ENCODE results near the gene NCSTN.
A peak's percentile ranks its signal among the peaks of the same experiment; 100 is the strongest.
"Not testable (repeated sequence)": the region's sequence is repeated elsewhere in the genome, so short reads cannot be mapped to it uniquely, and the experiment has no call there.

NCSTN gene

DNA sequence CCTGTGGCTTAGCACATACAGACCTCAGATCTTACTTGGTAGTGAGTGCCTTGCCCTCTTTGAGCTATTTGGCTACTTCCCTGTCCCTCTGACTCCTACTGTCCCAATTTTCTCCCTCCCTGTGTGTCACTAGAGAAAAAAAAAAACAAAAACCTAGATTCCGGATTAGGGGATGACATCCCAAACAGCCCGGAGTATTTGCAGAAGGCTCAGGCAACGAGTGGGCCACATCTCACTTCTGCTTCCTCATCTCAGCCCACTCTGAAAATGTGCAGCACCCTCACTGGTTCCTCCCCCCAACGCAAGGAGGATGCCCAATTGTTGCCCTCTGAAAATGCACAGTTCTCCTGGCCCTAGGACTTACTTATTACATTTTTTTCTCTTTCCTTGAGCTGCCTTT, 28.6 kb downstream of the NCSTN start:
- Mint-ChIP-seq H3K27me3 (no peaks in the 10 kb centered on the region), H3K36me3 (ENCODE audit: low read depth) (no peaks in the 10 kb centered on the region), H3K4me1 (ENCODE audit: low read depth) (peaks cover 15% of the 10 kb centered on the region), H3K9me3 (no peaks in the 10 kb centered on the region), H3K4me3 (no peak overlapping the region), H3K27ac (no peak overlapping the region)

DNA sequence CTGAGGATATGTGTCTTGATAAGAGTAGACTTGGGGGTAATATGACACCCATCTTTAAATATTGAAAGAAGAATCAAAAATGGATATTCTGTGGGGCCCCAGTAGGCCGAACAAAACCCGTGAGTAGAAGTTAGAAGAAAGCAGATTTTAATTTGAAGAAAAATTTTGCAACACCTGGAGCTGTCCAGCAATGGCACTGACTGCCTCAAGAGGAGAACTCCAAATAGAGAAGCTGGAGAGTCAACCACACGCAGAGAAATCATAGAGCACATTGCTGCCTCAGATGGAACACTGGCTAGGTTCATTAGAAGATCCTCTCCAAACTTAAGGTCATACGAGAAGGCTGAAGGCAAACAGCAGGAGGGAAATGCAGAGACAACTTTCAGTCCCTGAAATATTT, 30.5 kb downstream of the NCSTN start:
- no peaks in the 10 kb centered on the region for H3K27me3 Mint-ChIP-seq
- no peaks in the 10 kb centered on the region for H3K9me3 Mint-ChIP-seq
- no peaks in the 10 kb centered on the region for H3K36me3 Mint-ChIP-seq (ENCODE audit: low read depth)
- peaks cover 15% of the 10 kb centered on the region for H3K4me1 Mint-ChIP-seq (ENCODE audit: low read depth)
- H3K27ac Mint-ChIP-seq, result no peak overlapping the region
- no peak overlapping the region for H3K4me3 Mint-ChIP-seq

DNA sequence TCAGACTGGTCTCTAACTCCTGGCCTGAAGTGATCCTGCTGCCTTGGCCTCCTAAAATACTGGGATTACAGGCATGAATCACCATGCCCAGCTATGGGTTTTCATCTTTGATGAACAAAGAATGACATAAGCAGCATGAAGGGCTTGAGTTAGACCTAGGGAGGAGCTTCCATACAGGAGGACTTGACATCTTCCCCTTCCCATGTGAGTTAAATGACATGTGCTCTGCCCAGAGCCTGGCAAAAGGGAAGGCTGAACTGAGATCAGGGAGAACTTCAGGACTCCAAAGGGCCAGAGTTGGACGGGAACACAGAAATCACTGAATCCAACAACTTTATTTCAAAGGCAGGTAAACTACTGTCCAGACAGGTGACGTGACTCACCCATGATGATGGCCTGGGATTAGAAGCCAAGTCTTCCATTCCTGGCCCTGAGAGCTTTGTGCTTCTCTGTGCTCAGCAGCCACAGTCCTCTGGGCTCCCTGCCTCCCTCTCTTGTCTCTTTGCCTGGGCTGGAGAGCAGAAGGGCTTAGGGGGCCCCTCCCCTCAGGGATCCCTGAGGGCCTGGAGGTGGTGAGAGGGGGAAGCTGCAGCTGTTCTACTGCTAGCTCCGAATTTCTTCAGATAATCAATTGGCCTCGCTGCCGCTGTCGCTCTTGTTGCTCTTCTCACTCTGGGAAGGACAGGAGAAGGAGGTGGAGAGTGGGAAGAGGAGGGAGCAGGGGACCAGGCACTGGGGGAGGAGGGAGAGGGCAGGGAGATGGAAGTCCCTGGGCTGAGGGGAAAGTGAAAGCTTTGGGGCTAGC, 31.3 kb downstream of the NCSTN start:
- H3K27me3 Mint-ChIP-seq, result no peaks in the 10 kb centered on the region
- peak overlapping the region; percentile 45 for H3K27ac Mint-ChIP-seq
- no peaks in the 10 kb centered on the region for H3K36me3 Mint-ChIP-seq (ENCODE audit: low read depth)
- H3K4me3 Mint-ChIP-seq, result no peak overlapping the region
- H3K4me1 Mint-ChIP-seq (ENCODE audit: low read depth), result peaks cover 15% of the 10 kb centered on the region
- no peaks in the 10 kb centered on the region for H3K9me3 Mint-ChIP-seq

DNA sequence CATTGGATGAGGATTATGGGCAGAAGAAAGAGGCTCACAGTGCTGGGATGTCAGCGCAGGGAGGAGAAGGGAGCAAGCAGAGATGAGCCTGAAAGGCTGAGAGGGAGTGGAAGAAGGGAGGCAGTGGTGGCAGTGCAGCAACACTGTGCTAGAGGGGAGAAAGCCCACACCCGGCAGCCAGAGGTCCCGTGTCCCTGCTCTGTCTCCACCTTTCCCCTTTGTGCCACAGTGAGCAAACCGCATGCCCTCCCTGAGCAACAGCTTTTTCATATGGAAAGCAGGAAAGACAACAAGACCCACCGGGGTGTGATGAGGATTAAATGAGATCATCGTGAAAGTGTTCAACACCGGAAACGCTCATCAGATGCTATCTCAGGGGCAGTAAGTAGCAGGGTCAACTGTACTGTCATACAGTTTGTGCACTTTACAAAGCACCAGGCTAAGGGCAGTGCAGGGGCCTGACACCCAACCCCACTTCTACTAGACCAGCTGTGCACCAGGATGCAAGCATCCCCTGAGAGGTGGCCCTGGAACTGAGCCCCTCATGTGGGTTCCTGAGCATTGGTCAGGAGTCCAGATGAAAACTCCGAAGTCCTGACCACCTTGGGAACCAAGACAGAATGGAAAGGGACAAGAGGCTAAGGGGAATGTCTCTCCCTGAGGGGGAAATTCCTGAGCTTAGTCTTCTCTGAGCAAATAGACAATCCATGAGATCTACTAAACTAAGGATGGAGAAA, 32.8 kb downstream of the NCSTN start:
- Mint-ChIP-seq H3K36me3 (ENCODE audit: low read depth) (no peaks in the 10 kb centered on the region), H3K4me3 (peak overlapping the region; percentile 50), H3K4me1 (ENCODE audit: low read depth) (peaks cover 15% of the 10 kb centered on the region), H3K27ac (no peak overlapping the region), H3K27me3 (no peaks in the 10 kb centered on the region), H3K9me3 (no peaks in the 10 kb centered on the region)

DNA sequence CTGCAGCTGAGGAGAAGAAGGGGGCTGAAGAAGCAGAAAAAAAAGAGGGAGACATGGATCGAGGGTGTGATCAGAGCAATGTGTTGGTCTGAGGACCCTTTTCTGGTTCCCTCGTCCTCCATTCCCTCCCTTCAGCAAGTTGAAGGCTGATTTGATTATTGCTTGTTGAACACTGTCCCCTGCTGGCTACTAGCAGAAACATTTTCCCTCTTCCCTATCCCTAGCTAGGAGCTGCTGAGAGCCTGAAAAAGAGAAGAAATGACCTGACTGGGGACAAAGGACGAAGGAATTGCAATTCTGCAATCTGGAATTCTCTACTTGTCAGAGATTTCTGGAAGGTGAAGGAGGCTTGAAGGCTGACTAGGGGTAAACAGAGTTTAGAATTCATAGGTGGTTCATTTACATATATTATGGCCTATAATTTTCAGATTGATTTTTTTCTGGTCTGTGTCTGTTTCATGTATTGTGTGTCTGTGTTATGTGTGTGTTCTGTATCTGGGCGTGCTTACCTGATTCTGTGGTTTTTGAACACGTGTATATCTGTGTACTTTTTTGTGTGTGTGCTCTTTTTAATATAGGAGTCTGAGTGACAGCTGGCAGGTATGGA, 33.4 kb downstream of the NCSTN start:
- no peaks in the 10 kb centered on the region for H3K27me3 Mint-ChIP-seq
- H3K4me3 Mint-ChIP-seq, result no peak overlapping the region
- H3K36me3 Mint-ChIP-seq (ENCODE audit: low read depth), result no peaks in the 10 kb centered on the region
- peaks cover 15% of the 10 kb centered on the region for H3K4me1 Mint-ChIP-seq (ENCODE audit: low read depth)
- H3K27ac Mint-ChIP-seq, result no peak overlapping the region
- H3K9me3 Mint-ChIP-seq, result no peaks in the 10 kb centered on the region

DNA sequence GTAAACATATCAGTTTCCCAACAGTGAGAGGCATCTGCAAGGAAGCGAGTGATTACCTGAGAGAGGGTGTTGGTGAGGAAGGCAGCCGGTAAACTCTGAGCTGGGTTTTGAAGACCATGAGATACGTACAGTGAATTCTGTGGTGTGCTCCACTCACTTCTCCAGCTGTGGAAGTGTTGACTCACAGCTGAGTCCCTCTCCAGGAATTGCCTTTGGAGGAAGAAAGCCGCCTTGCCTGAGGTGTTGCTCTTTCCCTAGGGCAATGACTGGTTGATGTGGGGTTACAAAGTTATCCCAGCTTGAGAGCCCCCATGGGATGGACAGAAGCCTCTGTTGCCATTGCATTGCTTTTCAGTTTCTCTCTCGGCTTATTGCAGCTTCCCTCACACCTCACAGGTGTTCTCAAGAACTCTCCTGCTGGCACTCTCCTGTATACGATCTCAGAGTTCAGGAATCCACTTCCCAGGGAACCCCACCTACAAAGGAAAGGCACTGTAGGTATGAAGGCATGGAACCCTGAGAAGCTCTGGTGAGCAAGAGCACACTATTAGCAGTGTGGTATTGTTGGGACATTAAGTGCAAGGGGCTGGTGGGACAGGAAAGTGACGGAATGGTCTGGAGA, 34.5 kb downstream of the NCSTN start:
- H3K27ac Mint-ChIP-seq, result no peak overlapping the region
- no peak overlapping the region for H3K4me3 Mint-ChIP-seq
- H3K9me3 Mint-ChIP-seq, result no peaks in the 10 kb centered on the region
- peaks cover 15% of the 10 kb centered on the region for H3K4me1 Mint-ChIP-seq (ENCODE audit: low read depth)
- H3K36me3 Mint-ChIP-seq (ENCODE audit: low read depth), result no peaks in the 10 kb centered on the region
- H3K27me3 Mint-ChIP-seq, result no peaks in the 10 kb centered on the region

DNA sequence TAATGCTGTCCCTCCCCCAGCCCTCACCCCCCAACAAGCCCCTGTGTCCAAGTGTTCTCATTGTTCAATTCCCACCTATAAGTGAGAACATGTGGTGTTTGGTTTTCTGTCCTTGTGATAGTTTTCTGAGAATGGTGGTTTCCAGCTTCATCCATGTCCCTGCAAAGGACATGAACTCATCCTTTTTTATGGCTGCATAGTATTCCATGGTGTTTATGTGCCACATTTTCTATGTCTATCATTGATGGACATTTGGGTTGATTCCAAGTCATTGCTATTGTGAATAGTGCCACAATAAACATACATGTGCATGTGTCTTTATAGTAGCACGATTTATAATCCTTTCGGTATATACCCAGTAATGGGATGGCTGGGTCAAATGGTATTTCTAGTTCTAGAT, 41.6 kb downstream of the NCSTN start:
- not testable (repeated sequence) for H3K9me3 Mint-ChIP-seq; H3K36me3 Mint-ChIP-seq (ENCODE audit: low read depth); H3K27me3 Mint-ChIP-seq; H3K27ac Mint-ChIP-seq; H3K4me3 Mint-ChIP-seq; H3K4me1 Mint-ChIP-seq (ENCODE audit: low read depth)

DNA sequence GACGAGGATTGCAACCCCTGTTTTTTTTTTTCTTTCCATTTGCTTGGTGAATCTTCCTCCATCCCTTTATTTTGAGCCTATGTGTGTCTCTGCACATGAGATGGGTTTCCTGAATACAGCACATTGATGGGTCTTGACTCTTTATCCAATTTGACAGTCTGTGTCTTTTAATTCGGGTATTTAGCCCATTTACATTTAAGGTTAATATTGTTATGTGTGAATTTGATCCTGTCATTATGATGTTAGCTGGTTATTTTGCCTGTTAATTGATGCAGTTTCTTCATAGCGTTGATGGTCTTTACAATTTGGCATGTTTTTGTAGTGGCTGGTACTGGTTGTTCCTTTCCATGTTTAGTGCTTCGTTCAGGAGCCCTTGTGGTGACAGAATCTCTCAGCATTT, 45.2 kb downstream of the NCSTN start:
- not testable (repeated sequence) for H3K36me3 Mint-ChIP-seq (ENCODE audit: low read depth); H3K27me3 Mint-ChIP-seq; H3K9me3 Mint-ChIP-seq; H3K4me3 Mint-ChIP-seq; H3K27ac Mint-ChIP-seq; H3K4me1 Mint-ChIP-seq (ENCODE audit: low read depth)

DNA sequence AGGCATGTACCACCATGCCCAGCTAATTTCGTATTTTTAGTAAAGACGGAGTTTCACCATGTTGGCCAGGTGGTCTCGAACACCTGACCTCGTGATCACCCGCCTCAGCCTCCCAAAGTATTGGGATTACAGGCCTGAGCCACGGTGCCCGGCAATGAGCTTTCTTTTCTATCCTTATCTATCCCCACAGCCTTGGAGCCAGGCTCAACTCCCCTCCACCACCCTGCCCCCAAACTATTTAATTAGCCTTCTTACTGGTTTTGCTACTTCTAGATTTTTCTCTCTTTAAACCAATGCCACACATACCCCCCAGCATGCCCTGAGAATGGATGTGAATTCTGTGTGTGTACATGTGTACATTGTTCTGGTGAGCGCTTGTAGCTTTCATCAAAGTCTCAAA, 51.5 kb downstream of the NCSTN start:
- Mint-ChIP-seq H3K4me1 (ENCODE audit: low read depth) (no peaks in the 10 kb centered on the region), H3K9me3 (peaks cover under 1% of the 10 kb centered on the region), H3K36me3 (ENCODE audit: low read depth) (no peaks in the 10 kb centered on the region), H3K27ac (no peak overlapping the region), H3K27me3 (peaks cover 12% of the 10 kb centered on the region), H3K4me3 (no peak overlapping the region)

DNA sequence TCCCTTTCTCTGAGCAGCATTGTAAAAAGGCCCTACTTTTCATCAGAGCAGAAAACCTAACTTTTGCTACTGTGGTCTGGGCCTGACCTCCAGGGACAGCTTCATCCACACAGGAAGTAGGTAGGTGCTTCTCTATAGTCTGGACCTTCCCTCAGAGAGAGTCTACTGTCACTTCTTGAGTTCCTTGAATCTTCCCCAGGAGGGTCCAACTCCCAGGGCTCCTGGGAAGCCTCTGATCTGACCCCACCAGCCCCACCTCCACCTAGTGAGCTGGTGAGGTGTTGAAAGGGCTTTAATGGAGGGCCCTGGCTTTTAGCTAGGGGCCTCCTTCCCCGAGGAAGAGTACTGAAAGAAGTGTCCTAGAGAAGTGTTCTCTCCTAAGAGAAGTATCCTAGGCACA, 54.5 kb downstream of the NCSTN start:
- H3K36me3 Mint-ChIP-seq (ENCODE audit: low read depth), result no peaks in the 10 kb centered on the region
- H3K27ac Mint-ChIP-seq, result no peak overlapping the region
- no peak overlapping the region for H3K4me3 Mint-ChIP-seq
- H3K9me3 Mint-ChIP-seq, result no peaks in the 10 kb centered on the region
- peaks cover 16% of the 10 kb centered on the region for H3K27me3 Mint-ChIP-seq
- peaks cover 9% of the 10 kb centered on the region for H3K4me1 Mint-ChIP-seq (ENCODE audit: low read depth)

DNA sequence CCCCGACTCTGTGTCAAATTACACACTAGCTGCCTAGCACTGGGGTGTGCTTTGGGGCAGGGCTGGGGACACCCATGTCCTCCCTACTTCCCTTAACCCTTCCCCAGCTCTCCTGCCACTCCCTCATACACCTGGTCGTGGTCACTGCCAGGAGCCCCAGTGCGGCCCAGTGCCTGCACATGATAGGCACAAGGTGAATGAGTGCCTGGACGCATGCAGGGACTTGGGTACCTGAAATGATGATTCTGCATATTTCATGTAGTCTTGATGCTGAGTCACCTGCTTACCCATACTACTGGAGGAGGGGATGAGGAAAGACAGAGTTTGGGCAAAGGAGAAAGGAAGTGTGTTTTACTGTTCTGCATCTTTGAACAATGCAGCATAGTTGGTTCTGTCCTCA, 55.6 kb downstream of the NCSTN start:
- Mint-ChIP-seq H3K4me1 (ENCODE audit: low read depth) (peaks cover 9% of the 10 kb centered on the region), H3K27ac (no peak overlapping the region), H3K4me3 (peak overlapping the region; percentile 21), H3K9me3 (no peaks in the 10 kb centered on the region), H3K27me3 (peaks cover 16% of the 10 kb centered on the region), H3K36me3 (ENCODE audit: low read depth) (no peaks in the 10 kb centered on the region)

DNA sequence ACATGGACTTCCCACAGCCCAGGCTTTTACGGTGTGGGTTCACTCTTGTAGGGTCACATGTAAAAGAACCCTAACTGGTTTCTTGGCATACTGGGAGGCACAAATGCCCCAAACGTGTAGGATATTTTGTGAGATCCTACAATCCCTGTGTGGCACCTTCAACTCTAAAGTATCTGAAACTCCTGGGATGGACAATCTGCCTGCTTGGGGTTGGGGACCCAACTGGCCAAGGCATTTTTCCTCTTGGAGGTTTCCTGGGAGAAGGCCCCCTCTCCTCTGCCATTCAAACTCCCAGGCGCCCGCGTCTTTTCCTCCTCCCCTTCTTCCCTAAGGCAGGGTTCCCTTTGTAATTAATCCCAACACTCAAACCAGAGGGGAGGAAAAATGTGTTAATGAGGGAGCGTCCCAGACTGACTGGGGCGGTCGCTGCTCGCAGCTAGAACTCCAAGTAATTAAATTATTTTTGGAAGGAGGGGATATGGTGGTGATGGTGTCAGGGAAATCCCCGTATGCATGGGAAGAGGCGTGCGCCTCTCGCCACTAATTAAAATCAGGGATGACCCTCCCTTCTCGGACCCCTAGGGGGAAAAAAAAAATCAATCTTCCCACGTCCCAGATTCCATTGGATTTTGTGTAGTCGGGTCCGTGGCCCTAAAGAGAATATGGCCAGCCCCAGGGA, 56.5 kb downstream of the NCSTN start:
- Mint-ChIP-seq H3K27me3 (peaks cover 16% of the 10 kb centered on the region), H3K27ac (no peak overlapping the region), H3K4me3 (peak overlapping the region; percentile 38), H3K36me3 (ENCODE audit: low read depth) (no peaks in the 10 kb centered on the region), H3K4me1 (ENCODE audit: low read depth) (peaks cover 9% of the 10 kb centered on the region), H3K9me3 (no peaks in the 10 kb centered on the region)

DNA sequence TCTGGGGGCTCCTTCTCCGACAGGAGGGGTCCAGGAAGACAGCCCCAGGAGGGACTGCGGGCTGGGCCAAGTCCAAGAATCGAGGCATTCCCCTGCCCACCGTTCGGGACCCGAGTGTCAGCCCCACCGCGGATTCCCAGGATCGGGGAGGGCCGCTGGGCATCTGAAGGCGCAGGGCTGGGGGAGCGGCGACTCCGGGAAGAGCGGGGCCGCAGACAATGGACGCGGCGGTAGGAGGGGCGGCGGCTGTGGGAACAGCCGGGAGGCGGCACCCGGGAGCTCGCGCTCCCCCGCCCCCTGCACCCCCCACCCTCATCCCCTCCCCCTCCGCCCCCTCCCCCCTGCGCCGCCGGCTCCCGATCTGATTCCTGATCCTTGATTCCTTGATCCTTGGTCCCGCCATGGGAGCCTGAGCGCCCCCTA, 57.1 kb downstream of the NCSTN start, which contains the start of gene VANGL2:
Gene VANGL2, plus strand, starts transcription at position 342 of the 423 bp plus-strand sequence. CDS start 15,274 bp downstream, outside the sequence.
- no peaks in the 10 kb centered on the region for H3K9me3 Mint-ChIP-seq
- H3K4me1 Mint-ChIP-seq (ENCODE audit: low read depth), result peaks cover 9% of the 10 kb centered on the region
- no peak within 1 kb of the TSS for H3K27ac Mint-ChIP-seq
- H3K27me3 Mint-ChIP-seq, result peaks cover 16% of the 10 kb centered on the region
- peak within 1 kb of the TSS; percentile 58 for H3K4me3 Mint-ChIP-seq
- no peaks in the 10 kb centered on the region for H3K36me3 Mint-ChIP-seq (ENCODE audit: low read depth)

DNA sequence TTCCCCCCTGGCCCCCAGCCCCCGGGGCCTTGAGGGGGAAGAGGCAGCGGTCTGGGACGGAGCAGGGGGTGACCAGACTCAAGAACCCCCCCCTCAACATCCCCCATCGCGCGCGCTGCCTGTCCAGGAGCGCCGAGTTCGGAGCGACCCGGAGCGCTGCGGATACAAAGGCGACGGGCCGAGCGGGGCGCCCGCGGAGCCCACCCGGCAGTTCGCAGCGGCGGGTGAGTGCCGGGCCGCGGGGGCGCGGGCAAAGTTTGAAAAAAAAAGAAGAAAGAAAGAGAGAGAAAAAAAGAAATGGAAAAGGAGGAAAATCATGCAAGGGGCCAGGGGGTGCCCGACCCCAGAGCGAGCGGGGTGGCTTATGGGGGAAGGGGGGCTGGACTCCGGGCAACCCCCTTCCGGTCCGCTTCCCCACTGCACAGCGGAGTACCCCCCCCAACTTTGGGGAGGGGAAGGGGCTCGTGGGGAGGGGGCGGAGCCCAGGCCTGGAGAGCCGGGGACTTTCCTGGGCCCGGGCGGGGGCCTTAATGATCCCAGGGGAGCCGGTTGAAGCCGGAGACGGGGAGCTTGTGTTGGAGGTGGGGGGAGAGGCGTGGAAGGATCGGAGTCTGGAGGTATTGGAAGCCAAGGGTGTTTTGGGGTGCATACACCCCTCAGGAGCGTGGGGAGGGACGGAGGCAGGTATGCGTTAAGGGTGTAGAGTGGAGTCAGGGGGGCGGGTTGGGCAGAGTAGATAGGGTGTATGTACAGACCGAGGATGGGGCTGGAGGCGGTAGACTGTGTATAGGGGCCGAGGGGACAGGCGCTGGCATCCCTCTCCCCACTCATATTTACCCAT, 57.7 kb downstream of the NCSTN start:
- Mint-ChIP-seq H3K36me3 (ENCODE audit: low read depth) (no peaks in the 10 kb centered on the region), H3K27ac (no peak overlapping the region), H3K4me1 (ENCODE audit: low read depth) (peaks cover 9% of the 10 kb centered on the region), H3K9me3 (no peaks in the 10 kb centered on the region), H3K4me3 (peak overlapping the region; percentile 58), H3K27me3 (peaks cover 16% of the 10 kb centered on the region)
